ENCODE data around the gene UBE2E2.

UBE2E2 gene

GRCh38 chr3:23480329-23480714, 277.2 kb downstream of the UBE2E2 start:
- no peak for DNase-seq (ENCODE audit: low spot score)

DNA sequence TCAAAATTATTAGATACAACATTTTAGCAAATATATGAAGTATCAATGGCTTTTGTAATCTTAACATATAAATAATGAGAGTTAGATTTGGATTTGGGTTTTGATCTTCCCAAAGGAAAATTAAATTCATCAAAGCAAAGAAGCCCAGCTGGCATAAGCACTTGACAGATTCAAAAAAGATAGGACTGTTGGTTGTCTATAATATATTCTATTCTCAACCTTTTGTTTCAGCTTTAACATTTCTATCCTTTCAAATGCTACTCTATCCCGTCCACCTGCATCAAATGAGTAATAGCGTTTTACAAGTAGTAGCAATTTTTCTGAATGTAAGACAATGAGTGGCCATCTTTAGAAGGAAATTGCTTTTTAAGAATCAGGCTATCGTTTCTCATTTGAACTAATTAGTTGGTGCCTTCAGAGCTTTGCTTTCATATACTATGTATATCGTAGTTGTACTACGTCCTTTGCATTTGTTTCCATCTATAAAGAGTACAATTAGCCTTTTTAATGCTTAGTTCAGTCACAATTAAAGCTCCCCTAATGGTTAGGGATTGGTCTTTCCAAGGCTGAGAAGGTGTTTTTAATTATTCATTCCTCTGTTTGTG, 278.0 kb downstream of the UBE2E2 start:
- DNase-seq (ENCODE audit: low spot score): no peak

DNA sequence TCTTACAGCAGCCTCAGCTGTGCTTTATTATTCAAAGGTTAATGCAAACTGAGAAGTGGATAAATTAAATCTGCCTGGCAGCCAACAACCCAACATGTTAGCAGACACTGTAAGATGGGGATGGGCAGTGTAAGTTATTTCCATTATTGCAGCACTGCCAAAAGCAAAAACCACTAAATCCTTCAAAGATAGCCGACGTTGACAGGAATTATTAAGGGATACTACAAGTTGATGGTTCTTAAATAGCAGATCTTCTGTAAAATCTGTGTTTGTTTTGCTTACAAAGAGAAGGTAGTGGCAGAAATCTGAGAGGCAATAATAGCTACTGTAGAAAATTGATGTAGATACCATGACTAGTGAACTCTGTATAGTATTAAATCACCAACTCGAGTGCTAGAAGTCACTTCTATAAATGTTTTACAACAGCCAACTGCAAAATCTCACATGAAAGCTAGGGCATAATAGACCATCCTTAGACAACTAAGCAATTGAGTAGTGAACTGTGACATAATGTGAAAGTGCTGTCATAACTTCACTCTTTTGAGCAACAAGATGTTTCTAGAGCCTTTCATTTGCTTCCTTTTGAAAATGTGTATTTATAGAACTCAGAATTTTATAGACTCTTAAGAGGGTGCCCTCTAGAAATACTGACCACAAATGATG, 278.6 kb downstream of the UBE2E2 start:
- DNase-seq (ENCODE audit: low spot score): no peak

- no peak for DNase-seq (ENCODE audit: low spot score)
Measured at GRCh38 chr3:23484386-23484785, 281.3 kb downstream of the UBE2E2 start.

- no peak for DNase-seq (ENCODE audit: low spot score)
Measured at GRCh38 chr3:23485922-23486321, 282.8 kb downstream of the UBE2E2 start.

DNA sequence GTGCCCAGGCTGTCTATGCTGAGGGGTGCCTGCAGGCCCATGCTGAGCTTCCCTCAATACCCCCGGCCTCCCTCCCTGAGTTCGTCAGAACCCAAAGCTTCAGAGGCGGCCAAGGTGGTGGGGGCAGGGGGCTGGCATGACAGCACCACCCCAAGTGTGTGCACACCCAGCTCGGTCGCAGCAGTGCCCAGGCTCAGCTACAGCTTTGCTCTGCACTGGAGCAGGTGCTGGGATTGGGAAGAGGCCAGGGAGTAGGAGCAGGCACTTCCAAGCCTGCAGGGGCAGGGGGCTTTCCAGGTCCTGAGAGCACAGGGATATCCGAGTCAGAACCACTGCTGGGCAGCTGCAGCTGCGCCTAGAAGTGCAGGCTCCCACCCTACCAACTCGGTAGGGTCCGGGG, 283.9 kb downstream of the UBE2E2 start:
- no peak for DNase-seq (ENCODE audit: low spot score)

DNA sequence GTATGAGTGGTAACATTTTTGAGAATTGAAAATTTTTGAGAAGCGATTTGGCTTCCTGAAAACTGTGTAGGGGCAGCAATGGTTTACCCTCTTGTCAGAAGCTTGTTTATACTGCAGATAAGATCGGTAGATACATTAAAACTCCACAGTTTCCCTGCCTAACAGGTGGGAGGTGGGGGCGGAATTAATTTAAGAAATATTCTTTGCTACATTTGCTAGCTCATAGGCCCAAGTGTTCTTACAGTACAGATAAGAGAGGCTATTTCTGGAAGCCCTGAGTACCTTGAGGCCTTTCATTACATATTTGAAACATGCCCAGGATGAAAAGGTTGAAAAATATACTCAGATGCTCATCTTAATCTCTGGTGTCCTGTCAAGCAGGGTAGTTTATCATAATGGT, 285.5 kb downstream of the UBE2E2 start:
- DNase-seq (ENCODE audit: low spot score): no peak

DNA sequence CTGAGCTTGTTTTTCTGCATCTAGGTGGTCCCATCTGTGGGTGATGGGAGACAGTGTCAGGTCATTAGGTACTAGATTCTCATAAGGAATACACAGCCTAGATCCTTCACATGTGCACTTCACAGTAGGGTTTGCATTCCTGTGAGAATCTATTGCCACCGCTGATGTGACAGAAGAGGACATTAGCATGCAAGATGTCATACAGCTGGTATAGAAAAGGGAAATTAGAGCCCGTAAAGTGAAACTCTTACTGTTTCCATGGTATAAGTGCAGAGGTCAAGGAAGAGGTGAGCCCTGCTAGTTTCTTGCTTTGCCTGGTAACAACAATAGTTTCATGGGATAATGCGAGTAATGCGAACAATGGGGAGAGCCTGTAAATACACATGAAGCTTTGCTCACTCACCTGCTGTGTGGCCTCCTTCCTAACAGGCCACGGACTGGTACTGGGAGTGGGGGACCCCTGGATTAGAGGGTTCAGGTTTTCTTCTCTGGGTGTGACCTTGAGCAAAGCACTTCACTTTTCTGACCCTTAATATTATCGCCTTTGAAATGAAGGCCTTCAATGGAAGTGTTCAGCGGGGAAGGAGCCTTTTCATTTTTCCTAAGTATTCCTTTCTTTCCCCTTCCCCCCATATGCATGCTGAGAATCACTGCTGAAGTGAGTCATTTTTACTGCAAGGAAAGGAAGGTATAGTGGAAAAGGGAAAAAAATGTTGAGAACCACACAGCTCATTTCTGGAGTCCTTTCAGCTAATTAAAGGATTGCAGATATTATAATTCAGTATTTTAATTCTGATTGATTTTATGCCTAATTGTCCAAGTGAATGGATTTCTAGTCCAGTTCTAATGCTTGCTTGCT, 286.4 kb downstream of the UBE2E2 start:
- DNase-seq (ENCODE audit: low spot score): no peak

DNA sequence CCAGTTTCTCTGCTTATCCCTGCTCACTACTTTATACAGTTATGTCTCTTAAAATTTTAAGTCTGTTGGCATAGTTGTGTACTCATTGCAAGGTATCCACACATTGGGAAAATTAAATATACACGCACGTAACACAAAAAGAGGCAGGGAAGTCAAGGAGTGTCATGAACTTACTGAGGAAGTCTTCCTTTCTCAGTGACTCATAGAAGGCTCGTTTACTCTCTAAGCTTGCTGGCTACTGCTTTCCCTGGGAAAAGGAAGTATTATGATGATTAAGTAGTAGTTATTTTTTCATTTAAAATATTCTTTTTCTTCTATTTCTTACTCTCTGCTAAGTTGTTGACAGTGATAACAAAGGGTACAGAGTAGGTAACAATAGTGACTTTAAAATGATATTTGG, 287.3 kb downstream of the UBE2E2 start:
- DNase-seq (ENCODE audit: low spot score): peak; percentile 22

- DNase-seq (ENCODE audit: low spot score): no peak
Measured at GRCh38 chr3:23492057-23492456, 288.9 kb downstream of the UBE2E2 start.

DNA sequence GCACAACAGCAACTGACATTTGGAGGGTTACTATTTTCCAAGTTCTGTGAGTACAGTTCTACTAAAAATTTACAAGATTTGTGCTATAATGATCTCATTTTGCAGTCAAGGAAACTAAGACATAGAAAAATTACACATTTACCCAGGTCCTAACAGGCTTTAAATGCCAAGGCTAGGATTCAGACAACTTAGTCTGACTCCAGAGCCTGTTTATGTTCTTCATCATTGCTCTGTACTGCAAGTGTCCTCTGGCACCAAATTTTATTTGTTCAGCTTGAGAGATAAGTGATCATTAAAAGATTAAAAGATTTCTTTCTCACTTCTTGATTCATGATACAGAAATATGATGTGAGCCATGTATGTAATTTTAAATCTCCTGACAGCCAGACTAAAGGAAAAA, 290.8 kb downstream of the UBE2E2 start:
- no peak for DNase-seq (ENCODE audit: low spot score)

DNA sequence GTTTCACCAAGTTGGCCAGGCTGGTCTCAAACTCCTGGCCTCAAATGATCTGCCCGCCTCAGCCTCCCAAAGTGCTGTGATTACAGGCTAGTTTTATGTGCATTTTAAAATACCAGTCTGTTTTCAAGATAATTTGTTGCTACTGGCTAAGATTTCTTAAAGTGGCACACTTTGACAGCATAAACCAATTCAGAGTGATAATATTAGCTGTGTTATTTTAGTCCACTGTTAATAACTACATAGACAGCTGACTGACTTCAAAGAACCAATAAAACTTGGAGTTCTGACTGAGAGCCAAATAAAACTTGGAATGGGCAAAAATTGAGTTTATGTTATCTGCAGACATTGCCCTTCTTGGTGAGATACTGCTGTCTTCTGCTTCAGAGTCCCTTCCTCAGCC, 291.8 kb downstream of the UBE2E2 start:
- DNase-seq (ENCODE audit: low spot score): no peak

DNA sequence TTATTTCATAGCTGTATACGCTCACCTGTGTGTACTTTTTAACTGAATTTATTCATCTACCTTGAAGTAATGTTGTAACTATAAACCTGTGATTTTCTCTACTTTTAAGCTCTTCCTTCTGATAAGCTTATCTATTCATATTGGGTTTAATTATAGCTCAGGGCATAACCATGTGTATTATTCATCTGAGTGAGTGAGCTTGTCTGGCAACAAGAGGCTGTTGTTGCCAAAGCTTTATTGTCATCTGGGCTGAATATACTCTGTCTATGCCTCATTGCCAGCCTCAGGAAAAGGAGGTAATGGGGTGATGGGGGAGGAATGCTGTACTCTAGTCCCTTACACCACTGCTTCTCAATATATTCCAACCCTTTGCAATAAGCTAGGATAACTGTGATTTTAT, 292.4 kb downstream of the UBE2E2 start:
- DNase-seq (ENCODE audit: low spot score): no peak

DNA sequence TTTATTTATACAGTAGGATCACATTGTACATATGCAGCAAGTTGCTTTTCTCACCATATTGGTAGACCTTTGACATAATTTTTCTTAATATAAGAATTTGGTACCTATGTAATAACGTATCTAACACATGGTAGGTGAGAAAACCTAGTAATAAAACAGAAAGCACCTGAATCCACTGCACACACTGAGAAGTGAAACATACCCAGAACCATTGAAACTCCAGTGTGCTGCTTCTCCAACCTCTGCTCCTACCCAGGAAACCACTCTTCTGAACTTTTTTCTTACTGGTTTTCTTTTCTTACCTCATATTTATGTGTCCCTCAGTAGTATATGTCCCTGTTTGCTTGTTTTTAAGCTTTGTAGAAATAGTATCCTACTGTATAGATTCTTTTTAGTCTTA, 293.0 kb downstream of the UBE2E2 start:
- no peak for DNase-seq (ENCODE audit: low spot score)

DNA sequence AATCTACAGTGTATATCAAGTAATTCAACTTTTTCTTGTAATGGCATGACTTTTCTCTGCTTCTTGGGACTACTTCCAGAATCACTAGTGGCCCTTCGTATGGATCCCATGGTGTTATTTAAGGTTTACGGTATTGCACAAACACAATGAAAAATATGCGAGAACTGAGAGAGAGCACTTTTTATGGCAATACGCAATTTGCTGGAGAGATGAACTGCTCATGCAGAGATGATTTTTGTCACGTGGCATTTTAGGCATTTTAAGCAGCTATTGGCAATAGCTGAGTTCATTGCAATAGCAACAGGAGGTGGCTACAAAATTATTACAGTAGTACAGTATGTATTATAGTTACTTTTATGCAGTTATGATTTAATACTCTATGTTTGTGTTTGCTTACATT, 294.0 kb downstream of the UBE2E2 start:
- DNase-seq (ENCODE audit: low spot score): no peak

DNA sequence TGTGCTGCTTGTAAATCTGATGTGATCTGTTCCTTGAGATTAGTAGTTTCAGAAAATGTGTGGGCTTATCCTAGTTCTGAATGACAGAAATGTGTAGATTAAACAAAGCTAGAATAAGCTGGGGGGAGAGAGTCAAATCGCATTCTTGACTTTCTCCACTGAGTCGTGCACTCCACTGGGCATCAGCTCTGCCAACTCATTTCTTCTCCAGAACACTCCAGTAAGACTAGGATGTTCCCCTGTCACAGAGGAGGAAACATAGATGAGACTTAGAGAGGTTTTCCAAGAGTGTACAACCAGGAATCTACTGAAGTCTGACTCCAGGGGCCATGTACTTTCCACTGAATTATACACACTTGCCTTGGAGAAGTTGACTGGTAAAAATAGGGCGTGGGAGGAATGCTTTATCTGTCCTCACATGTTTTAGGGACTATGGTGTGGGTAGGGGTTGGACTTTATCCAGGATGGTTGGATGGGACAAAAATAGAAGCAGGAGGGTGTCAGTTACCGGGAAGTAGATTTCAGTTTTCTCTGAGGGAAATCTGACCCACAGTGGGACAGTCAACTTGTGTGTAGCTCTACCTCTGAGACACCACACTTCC, 298.2 kb downstream of the UBE2E2 start:
- DNase-seq (ENCODE audit: low spot score): no peak

DNA sequence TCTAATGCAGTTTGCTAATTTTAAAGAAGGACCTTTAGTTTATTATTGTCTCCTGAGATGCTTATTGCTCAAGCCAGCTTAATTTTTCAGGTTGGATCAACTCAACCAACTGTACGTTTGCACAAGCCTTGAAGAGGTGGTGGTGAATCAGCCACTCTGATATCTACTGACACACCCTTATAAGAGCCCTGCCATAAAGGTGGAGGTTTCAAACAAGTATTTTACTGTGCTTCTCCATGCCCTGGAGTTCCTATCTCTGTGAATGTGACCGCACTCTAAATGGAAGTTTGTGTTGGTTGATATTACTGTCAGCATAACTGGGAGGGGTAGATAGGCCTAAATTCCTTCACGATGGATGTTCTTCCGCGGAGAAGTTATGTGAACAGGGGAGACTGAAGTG, 305.3 kb downstream of the UBE2E2 start:
- no peak for DNase-seq (ENCODE audit: low spot score)

GRCh38 chr3:23518441-23518840, 315.3 kb downstream of the UBE2E2 start:
- DNase-seq (ENCODE audit: low spot score): no peak

DNA sequence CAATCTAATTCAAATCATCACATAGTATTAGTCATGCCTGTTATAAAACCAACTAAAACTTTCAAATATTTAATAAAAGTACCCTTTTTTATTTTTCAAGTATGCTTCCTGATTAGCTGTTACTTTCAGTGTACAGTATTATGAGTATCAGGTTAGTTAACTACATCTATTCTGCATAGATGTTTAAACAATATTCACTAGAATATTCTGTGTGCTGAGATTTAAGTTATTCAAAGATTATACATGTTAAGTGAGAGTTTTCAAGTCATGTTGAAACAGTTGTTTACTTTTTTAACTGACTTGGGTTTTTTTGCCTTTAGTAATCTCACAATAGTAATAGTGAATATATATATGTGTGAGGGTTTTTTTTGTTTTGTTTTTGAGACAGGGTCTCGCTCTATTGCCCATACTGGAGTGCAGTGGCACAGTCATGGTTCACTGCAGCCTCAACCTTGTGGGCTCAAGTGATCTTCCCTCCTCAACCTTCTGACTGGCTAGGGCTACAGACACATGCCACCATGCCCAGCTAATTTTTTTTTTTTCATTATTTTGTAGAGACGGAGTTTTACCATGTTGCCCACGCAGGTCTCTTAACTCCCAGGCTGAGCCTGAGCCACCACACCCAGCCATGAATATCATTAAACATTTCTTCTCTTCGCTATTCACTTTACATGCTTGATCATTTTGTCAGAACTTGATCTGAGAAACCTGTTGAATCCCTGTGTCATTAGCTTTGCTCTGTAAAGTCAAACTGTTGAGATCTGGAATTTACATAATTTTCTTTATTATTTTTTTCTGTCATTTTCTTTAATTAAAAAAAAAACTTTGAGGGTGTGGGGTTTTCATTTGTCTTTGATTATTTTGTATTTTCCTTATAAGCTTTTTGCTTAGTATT, 316.4 kb downstream of the UBE2E2 start:
- no peak for DNase-seq (ENCODE audit: low spot score)

DNA sequence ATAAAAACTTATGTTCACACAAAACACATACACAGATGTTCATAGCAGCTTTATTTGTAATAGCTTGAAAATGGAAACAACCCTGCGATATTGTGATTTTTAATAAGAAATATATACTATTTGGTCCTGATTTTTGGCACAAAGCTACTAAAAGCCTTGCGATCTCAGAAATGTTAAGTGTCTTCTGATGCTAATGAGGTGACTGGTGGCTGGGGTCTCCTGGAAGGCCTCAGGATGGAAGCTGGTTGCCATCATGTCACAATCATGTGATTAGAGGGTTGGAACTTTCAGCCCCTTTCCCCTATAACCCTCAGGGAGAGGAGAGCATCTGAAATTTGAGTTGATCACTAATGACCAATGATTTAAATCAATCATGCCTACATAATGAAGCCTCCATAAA, 324.2 kb downstream of the UBE2E2 start:
- no peak for DNase-seq (ENCODE audit: low spot score)

- DNase-seq (ENCODE audit: low spot score): no peak
Measured at GRCh38 chr3:23533596-23533995, 330.5 kb downstream of the UBE2E2 start.

GRCh38 chr3:23533996-23534395, 330.9 kb downstream of the UBE2E2 start:
- no peak for DNase-seq (ENCODE audit: low spot score)
